ENCODE results near the gene NTRK1. TPM values are rescaled to one million over a fixed set of nuclear protein-coding genes. Genes with fewer than 3 reads are reported as not detected.

The NTRK1 gene
- not detected for polyA plus RNA-seq (2013, experiment 1 of 2; ENCODE audit: insufficient read length)
- polyA plus RNA-seq (2013, experiment 2 of 2; ENCODE audit: insufficient read length) = not detected

DNA sequence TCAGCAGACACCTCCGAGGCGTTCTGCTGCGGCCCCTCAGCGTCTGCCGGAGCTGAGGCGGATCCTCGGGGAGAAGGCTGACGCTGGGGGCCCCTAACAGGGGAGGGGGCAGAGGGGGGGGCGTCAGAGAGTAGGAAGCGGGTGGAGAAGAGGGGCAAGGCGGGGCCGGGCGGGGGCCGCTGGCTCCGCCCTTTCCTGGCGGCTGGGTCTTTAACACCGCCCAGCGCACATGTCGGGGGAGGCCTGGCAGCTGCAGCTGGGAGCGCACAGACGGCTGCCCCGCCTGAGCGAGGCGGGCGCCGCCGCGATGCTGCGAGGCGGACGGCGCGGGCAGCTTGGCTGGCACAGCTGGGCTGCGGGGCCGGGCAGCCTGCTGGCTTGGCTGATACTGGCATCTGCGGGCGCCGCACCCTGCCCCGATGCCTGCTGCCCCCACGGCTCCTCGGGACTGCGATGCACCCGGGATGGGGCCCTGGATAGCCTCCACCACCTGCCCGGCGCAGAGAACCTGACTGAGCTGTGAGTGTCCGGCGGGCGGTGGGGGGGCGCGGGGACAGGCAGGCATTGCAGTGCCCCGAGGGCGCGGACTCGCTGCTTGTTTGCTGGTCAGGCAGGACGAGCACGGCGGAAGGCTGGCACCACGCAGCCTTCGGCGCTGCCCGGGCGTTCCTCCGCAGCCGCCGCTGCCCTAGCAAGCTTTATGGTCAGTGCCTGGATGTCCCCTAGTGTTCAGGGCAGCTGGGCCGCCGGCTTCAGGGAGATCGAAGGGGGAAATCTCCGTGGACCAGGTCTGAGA lies at the start of gene NTRK1:
NTRK1 (plus strand) TSS at position 238 of the 796 bp plus-strand sequence; CDS start at position 308, 70 bp downstream.
- DNase-seq = peak; percentile 24

DNA sequence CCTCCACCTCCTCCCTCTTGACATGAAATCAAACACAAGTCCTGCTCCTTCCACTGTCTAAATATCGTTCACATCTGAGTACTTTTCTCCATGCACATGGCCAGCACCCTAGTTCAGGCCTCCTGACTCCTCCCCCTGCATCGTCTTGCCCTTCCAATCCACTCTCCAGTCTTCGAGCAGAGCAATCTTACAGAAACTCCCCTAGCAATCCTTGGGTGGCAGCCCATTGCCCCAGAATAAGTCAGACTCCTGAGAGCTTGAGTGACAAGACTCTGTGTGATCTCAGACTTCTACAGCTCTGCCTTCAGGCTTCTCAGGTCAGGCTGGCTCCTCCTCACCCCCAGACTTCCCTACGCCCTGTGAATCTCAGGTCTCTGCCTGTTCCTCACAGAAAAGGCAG lies 49.5 kb upstream of the NTRK1 start:
- DNase-seq = no peak

DNA sequence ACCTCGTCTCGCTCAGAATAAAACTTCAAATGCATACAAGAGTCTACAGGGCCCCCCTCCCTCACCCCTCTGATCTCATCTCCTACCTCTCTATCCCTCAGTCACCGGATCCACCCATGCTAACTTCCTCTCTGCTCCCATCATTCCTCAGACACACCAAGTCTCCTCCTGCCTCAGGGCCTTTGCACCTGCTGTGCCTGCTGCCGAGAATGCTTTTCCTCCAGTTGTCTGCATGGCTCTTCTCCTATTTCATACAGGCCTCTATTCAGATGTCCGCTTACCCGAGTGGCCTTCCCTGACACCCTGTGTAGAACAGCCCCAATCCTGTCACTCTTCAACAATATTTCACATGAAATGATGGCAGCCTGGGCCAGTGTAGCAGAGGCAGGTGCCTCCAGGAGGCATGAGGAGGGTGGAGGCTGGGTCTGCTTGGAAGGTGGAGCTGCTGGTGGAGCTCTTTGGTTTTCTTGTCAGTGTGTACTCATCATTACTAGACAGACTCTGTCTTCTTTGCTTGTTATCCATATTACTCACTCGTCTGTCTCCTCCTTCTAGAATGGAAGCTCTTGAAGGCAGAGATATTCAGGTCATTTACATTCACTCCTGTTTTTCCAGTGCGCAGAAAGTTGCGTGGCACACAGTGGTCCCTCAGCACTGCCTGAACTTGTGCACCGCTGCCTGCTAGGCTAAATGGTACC lies 48.2 kb upstream of the NTRK1 start:
- DNase-seq = peak; percentile 18

DNA sequence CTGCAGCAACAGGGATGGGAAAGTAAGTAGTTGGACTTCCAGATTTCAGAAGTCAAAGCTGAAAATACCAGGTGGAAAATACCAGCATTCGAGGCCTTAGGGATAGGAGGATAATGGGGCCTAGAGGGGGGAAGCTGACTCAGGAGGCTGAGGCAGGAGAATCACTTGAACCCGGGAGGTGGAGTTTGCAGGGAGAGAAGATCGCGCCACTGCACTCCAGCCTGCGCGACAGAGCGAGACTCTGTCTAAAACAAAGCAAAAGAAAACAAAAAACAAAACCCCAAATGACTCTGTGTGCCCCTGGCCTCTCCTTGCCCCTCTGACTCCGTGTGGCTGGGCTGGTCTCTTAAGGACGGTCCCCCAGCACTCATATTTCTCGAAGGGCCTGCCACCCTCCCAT lies 47.4 kb upstream of the NTRK1 start:
- no peak for DNase-seq

DNA sequence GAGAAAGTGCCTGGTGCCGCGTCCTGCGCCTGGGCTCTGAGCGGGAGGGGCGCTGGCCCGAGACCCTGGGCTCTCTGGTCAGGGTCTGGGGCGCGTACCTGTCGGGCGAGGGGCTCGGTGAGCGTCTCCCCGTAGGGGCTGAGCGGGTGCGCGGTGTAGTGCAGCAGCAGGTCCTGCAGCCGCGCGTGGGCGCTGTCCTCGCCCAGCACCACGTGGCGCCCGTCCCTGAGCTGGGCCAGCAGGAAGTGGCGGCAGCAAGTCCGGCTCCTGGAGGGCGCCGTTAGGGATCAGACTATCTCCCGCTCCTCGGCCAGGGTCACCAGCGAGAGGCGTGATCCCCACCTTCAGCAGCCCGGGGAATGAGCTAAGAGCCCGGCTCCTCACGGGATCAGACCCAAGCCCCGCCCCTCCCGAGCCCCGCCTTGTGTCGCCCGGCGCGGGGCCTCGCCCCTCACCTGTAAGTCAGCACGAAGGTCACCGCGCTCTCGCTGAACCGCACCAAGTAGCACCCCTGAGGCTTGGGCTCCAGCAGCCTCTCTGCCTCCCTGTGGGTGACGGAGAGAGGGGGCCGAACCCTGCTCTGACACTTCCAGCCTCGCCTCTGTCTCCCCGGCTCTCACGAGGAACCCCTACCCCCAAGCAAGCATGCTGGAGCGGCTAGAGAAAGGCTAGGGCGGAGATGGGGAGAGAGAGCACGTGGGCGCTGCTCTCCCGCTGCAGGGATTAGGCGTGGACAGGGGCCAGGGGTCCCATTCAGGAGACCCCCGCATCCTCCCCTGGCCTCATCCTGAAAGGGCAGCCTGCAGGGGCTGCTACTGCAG lies 46.7 kb upstream of the NTRK1 start:
- peak; percentile 50 for DNase-seq

DNA sequence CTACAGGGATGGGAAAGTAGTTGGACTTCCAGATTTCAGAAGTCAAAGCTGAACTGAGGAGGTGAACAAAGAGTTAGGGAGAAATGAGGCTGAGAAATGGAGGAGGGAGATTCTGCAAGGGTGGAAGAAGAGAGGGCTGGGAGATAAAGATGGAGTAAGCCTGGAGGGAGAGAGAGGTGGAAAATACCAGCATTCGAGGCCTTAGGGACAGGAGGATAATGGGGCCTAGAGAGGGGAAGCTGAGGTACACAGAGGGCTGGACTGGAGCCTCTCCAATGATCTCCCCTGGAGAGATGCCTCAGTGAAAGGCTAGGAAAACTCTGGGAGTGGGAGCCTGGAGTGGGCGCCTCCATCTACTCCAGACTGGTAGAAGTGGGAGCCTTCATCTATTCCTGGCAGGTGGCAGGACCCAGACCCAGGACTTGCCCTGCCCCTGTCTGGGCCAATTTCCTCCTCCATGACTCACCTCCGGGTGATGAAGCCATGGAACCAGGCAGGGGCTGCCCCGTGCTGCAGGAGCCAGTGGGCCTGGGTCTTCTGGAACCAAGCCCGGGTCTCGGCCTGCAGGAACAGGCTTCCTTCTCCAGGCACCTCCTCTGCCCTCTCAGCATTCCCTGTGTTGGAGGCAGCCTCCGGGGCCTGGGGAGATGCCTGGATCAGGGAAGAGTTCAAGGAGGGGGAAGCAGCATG lies 45.9 kb upstream of the NTRK1 start:
- no peak for DNase-seq

DNA sequence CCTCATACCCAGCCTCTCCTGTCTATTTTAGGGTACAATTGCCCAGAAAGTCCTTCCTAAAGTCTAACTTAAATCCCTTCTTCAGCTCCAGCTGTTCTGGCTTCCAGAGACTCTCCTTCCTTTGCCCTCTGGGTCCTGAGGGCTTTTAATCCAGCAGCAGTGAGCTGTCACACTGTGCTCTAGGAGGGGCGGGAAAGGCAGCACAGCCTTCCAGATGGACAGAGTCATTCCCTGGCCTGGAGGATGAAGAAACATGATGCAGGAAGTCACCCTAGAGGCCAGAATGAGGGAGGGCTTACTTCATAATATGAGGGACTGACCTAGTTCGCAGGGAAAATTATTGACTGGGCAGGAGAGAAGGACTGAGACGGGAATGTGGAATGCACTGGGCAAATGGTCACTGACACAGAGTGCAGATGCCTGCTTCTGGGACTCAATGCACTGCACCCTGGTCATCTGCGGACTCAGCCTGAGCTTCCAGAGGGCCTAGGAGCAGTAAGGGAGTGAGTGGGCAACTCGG lies 45.3 kb upstream of the NTRK1 start:
- DNase-seq = peak; percentile 68

DNA sequence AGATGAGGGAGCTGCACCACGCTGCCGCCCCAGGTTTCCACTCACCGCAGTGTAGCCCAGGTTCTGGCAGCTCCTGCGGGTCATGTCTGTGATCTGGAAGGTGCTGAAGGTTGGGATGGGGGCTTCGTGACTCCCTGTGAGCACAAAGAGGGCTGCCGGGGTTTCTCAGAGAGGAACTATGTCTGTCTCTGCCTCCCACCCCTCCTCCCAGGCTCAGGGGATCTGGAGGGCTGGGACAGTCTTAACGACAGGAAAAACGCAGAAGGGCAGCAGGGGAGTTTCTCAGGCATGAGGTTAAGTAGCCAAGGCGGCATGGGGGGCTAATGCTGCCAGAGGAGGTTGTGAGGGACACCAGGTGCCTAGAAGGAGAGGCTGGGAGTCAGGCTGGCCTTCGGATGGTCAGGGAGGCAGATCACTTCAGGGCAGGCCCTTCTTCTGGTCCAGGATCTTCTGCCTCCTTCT lies 44.7 kb upstream of the NTRK1 start:
- DNase-seq = no peak

DNA sequence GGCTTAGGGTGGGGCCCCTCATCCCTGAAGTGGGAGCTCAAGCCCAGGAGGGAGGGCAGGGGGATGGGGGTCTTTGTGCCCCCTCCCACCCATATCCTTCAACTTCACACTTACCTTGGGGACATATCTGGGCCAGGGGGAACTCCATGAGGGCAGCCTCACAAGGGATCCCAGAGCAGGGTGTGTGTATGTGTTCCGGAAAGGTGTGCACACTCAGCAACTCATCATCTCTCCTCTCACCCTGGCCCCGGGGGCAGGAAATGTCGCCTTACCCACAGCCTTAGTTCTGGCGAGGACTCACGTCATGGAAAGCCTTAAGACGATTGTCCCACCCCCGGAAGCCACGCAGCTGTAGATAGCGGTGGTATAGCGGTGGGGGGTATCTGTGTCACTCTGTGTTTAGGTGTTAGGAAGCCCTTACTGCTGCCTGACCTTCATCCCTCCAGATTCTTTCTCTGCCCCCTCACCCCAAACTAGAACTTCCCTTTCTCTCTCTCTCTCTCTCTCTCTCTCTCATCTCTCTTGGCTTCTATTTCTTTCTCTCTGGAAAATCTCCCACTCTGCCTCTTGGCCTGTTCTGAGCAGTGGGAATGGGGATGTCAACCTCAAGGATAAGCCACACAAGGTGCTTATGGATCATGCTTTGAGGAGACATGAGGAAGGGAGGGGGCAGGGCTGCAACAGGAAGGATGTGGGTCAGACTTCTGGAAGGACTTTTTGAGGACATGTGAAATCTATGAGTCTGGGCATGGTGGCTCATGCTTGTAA lies 43.9 kb upstream of the NTRK1 start, which contains the start of gene SH2D2A:
SH2D2A (minus strand) TSS at position 288 of the 768 bp plus-strand sequence; CDS start at position 148, 140 bp downstream.
- peak; percentile 18 for DNase-seq

DNA sequence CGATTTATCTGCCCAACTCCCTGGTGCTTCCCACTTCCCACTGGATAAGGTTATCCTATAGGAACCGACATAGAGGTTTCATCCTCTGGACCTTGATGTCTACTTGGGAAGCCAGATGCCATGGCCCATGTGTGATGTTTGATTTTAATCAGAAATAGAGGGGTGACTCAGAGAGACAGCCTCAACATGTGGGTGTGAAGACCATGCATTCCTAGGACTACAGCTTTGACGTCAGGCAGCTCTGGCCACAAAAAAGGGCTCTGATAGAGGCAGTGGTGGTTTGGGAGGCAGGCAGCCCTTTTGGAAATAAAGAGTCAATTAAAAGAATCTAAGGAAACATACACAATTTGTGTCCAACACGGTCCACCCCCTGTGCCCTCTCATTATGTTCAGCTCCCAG lies 38.9 kb upstream of the NTRK1 start:
- peak; percentile 44 for DNase-seq

DNA sequence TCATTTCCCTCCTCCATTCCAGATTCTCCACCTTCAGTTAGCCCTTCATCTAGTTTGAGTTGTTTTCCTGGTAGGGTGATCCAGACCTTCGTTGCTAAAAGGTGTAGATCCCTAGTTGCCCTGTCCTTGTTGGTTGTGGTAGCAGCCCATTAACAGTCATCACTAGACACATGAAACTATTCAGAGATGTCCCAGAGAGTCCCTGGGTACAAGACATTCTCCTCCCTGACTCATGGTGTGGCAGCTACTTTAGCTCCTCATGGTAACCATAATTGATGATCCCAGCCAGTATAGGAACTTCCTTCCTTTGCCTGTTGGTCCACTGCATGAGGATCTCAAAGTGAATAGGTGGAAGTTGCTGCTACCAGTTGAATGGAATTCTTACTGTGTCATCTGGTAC lies 38.0 kb upstream of the NTRK1 start:
- DNase-seq = no peak

DNA sequence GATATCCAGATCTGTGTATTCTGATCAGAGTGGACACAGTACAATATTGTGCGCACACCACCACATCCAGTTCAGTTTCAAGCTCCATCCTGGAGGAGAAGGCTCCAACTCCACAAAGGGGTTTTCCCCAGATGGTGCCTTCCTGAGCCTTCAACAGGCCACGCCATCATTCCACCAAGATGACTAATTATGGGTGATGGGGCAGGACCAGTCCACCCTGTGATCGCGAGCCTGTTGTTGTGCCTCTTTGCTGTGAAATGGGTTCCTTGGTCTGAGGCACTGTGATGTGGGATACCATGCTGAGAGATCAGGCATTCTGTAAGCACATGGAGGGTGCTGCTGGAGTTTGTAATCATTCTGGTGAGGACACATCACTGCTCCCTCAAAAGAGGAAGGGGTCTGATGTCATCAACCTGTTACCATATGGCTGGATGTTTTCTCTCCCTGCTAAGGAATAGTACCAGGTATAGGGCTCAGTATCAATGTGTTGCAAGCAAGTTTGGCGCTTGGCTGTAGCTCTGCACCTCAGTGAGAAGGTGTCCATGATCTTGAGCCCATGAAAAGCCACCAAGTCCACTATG lies 37.4 kb upstream of the NTRK1 start:
- DNase-seq = no peak

DNA sequence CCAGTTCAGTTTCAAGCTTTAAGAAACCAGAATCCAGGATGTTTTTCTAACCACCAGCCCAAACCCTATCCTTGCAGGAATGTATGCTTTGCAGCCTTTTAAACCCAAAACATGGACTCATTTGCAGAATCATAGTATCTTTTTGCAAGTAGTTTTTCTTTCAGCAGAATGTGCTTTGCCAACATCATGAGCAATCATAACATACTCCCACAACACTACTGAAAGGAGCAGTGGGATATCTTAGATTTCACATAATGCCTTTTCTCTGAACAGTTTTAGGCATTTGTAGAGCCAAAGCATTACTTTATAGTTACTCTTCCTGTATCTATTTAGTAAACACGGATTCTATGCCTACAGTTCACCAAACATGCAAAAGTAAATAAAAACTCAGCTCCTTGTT lies 34.0 kb upstream of the NTRK1 start:
- no peak for DNase-seq

DNA sequence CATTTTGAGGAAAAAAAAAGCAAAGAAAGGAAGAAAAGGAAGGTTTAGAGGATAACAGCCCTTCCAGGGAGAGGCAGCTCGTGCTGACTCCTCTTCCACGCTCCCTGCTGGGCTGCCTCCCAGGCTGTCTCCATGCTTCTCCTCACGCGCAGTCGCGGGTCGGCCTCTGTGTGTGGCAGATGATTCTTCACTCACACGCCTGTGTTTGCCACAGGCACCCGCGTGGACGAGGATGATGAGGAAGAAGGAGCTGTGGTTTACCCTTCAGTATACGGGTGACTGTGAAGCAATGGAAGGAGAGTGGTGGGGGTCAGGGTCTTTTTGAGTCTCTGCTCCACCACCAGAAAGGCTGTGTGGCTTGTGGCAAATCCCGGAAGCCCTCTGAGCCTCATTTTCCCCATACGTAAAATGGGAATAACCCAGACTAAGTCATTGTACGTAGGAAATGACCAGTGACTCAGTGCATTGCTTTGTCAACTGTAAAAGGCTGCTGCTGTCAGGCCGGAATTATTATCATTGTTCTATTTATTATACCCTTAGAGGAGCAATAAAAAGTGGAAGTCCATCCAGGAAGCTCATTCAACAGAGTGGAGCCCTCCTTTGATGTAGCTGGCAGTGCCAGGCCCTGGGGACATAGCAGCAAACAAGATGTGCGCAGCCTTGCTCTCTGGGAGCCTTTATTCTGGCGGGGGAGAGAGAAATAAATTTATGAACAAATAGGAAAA lies 32.1 kb upstream of the NTRK1 start:
- DNase-seq = no peak

DNA sequence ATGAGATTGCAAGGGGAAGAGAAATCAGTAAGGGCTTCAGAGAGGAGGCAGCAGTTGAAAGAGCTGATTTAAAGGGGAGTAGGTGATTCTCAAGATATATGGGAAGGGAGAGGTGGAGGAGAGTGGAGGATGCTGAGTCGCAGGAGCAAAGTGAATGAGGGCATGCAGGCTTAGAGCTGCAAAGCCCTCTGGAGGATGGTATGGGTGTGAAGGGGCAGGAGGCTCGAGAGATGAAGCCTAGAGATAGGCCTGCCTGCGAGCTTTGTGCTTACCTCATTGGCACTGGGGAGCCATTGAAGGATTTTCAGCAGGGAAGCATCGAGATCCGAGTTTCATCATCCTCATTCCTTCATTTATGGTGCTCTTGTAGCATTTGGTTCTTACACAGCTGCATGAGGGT lies 28.2 kb upstream of the NTRK1 start:
- DNase-seq = no peak

DNA sequence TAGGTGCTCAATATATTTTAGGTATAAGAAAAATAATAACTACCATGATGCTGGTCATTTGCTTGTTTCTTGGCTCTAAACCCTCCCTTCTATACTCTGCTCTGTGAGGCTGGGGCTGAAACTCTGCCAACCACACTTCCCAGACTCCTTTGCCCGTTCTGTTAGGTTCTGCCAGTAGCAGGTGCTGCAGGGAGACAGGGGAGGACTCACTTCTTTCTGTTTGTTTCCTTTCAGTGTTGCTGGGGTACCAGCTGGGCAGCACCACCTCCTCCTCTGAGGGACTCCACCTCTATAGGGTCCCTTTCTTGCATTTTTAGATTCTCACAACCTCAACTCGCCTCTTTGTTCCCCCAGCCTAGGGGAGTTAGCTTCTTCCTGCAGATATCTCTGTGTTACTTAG lies 27.1 kb upstream of the NTRK1 start:
- no peak for DNase-seq

DNA sequence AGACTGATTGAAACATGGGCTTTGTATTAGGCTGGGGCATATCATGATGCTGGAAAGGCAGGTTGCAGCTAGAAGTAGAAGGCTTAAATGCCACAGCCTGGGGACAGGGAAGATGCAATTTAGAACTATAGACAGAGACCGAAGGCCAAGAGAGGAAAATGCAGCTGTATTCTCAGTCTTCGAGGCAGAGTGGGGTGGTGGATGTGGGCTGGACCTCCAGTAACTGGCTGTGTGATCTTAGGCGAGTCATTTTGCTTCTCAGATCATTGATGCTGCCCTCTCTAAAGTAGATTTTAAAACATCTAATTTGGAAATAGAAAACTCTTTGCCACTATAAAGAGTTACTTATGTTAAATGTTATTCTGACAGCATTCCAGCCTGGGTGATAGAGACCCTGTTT lies 26.3 kb upstream of the NTRK1 start:
- no peak for DNase-seq

DNA sequence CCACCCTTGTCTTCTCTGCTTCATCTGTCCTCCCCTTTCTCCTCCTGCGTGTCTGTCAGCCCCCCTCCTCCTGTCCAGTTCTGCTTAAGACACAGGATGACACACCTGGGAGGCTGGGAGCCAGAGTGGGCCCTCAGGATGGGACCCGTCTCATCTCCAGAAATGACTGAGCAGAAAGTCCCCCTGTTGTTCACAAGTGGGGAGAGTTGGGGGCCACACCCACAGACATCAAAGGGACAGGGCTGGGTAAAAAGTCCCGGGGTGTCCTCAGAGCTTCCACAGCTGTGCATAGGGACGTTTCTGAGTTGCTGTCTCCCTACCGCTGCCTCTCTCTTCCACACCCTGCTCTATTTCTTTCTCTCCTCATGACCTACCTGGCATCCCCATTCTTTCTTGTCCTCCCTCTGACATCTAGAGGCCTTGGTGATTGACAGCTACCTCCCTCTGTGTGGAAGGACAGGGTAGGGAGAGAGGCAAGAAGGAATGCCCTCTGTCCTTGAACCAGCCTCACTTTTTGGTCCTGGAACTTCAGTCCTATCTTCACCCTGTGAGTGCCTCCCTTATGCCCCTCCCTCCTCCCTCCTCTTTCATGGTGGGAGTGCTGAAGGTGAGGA lies 24.5 kb upstream of the NTRK1 start:
- no peak for DNase-seq

DNA sequence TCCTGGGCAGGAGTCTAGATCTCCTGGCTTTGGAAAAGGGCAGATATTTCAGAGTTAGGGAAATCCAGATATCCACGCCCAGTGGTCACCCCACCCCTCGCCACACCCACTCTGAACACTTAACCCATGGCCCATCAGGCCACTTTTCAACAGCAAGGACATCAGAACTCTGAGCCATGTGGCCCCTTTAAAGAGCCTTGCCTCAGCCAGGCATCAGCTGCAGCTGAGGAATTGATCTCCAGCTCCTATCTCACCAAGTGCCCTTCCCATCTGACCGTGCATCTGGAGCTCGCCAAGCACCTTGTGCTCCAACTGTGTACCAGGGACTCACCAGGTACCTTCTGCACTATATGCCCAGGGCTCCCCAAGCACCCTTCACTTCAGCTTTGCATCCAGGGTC lies 23.8 kb upstream of the NTRK1 start:
- DNase-seq = no peak

DNA sequence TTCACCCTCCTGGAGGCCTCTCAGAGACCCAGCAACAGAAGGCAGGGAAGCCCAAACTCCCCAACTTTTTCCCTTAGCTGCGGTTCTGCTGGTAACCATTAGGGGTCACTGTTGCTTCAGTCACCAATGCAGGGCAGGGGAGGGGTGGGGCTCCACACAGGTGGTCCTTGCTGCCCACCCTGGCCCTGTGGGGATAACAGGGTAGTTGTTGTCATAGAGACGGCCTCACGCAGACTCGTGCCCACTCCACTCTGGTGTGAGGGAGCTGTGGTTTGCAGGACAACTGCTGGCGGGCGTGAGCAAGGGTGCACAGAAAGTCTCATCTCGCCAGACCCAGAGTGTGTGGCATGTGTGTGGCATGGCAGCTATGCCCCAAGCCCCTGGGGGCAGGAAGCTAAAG lies 21.7 kb upstream of the NTRK1 start:
- DNase-seq = no peak
